ENCODE data around the gene KNDC1.

Gene KNDC1

GRCh38 chr10:133196936-133197758 lies 37.1 kb downstream of the KNDC1 start:
- H3K27me3 ChIP-seq (ENCODE audit: low read depth): peaks cover 30% of the 10 kb centered on the region
- no peak for DNase-seq (ENCODE audit: low spot score in 2 of 2)
- H3K36me3 ChIP-seq (replicated peaks): no peaks in the 10 kb centered on the region
- 0 out of 2 replicates have a peak, but pooled peaks cover 4% of the 10 kb centered on the region for H3K9me3 ChIP-seq
- no peak overlapping the region for H3K4me3 ChIP-seq
- no peaks in the 10 kb centered on the region for H3K4me1 ChIP-seq
- in situ Hi-C loops (cut with MboI; ENCODE audit: low sequenced_read_pairs): no loop called here

GRCh38 chr10:133197786-133198185 lies 37.8 kb downstream of the KNDC1 start:
- H3K4me3 ChIP-seq: no peak overlapping the region
- no peak for DNase-seq (ENCODE audit: low spot score in 2 of 2)
- H3K27me3 ChIP-seq (ENCODE audit: low read depth): peaks cover 25% of the 10 kb centered on the region
- in situ Hi-C loops (cut with MboI; ENCODE audit: low sequenced_read_pairs): no loop called here
- no peaks in the 10 kb centered on the region for H3K4me1 ChIP-seq
- H3K36me3 ChIP-seq (replicated peaks): no peaks in the 10 kb centered on the region
- H3K9me3 ChIP-seq: no peaks in the 10 kb centered on the region

- Histone ChIP-seq H3K9me3 (no peaks in the 10 kb centered on the region), H3K4me3 (no peak overlapping the region), H3K4me1 (no peaks in the 10 kb centered on the region), H3K27me3 (ENCODE audit: low read depth) (peaks cover 23% of the 10 kb centered on the region), H3K36me3 (replicated peaks) (no peaks in the 10 kb centered on the region)
- no peak for DNase-seq (ENCODE audit: low spot score in 2 of 2)
- in situ Hi-C loops (cut with MboI; ENCODE audit: low sequenced_read_pairs): no loop called here
These were observed 38.2 kb downstream of the KNDC1 start for GRCh38 chr10:133198206-133198605.

- no peak for DNase-seq (ENCODE audit: low spot score in 2 of 2)
- peaks cover 23% of the 10 kb centered on the region for H3K27me3 ChIP-seq (ENCODE audit: low read depth)
- H3K9me3 ChIP-seq: no peaks in the 10 kb centered on the region
- H3K4me3 ChIP-seq: no peak overlapping the region
- H3K4me1 ChIP-seq: no peaks in the 10 kb centered on the region
- no peaks in the 10 kb centered on the region for H3K36me3 ChIP-seq (replicated peaks)
- in situ Hi-C loops (cut with MboI; ENCODE audit: low sequenced_read_pairs): no loop called here
These were observed 38.8 kb downstream of the KNDC1 start for GRCh38 chr10:133198621-133199487.

DNA sequence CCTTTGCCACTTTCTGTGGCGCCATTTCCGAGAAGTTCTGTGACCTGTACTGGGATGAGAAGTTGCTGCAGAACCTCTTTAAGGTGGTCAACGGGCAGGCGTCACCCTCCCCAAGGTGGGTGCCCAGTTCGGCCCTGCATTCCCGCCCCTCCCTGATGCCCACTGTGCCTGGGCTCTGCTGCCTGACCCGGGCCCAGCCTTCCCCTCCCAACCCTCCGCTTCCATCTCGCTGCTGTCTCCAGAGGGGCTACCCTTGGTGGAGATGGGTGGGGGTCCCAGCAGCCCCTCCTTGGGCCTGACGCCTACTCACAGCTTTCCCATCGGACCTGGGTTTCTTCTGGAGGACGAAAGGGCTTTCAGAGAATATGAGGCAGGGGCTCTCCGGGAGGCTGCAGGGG lies 39.5 kb downstream of the KNDC1 start:
- Histone ChIP-seq H3K4me3 (no peak overlapping the region), H3K36me3 (replicated peaks) (no peaks in the 10 kb centered on the region), H3K27me3 (ENCODE audit: low read depth) (peaks cover 19% of the 10 kb centered on the region; the same call in 1 of the 2 replicates), H3K9me3 (no peaks in the 10 kb centered on the region), H3K4me1 (no peaks in the 10 kb centered on the region)
- no peak for DNase-seq (ENCODE audit: low spot score in 2 of 2)
- in situ Hi-C loops (cut with MboI; ENCODE audit: low sequenced_read_pairs): no loop called here

GRCh38 chr10:133199992-133200611 lies 40.1 kb downstream of the KNDC1 start:
- in situ Hi-C loops (cut with MboI; ENCODE audit: low sequenced_read_pairs): no loop called here
- H3K36me3 ChIP-seq (replicated peaks): no peaks in the 10 kb centered on the region

GRCh38 chr10:133200621-133201031 lies 40.6 kb downstream of the KNDC1 start:
- Histone ChIP-seq H3K4me1 (no peaks in the 10 kb centered on the region), H3K4me3 (no peak overlapping the region), H3K36me3 (replicated peaks) (no peaks in the 10 kb centered on the region), H3K27me3 (ENCODE audit: low read depth) (peaks cover 23% of the 10 kb centered on the region), H3K9me3 (no peaks in the 10 kb centered on the region)
- DNase-seq (ENCODE audit: low spot score in 2 of 2): no peak
- in situ Hi-C loops (cut with MboI; ENCODE audit: low sequenced_read_pairs): no loop called here

More at GRCh38 chr10:133199992-133200611, 40.1 kb downstream of the KNDC1 start:
- Histone ChIP-seq H3K4me1 (no peaks in the 10 kb centered on the region), H3K4me3 (no peak overlapping the region), H3K27me3 (ENCODE audit: low read depth) (peaks cover 18% of the 10 kb centered on the region), H3K9me3 (no peaks in the 10 kb centered on the region)
- DNase-seq (ENCODE audit: low spot score in 2 of 2): no peak

DNA sequence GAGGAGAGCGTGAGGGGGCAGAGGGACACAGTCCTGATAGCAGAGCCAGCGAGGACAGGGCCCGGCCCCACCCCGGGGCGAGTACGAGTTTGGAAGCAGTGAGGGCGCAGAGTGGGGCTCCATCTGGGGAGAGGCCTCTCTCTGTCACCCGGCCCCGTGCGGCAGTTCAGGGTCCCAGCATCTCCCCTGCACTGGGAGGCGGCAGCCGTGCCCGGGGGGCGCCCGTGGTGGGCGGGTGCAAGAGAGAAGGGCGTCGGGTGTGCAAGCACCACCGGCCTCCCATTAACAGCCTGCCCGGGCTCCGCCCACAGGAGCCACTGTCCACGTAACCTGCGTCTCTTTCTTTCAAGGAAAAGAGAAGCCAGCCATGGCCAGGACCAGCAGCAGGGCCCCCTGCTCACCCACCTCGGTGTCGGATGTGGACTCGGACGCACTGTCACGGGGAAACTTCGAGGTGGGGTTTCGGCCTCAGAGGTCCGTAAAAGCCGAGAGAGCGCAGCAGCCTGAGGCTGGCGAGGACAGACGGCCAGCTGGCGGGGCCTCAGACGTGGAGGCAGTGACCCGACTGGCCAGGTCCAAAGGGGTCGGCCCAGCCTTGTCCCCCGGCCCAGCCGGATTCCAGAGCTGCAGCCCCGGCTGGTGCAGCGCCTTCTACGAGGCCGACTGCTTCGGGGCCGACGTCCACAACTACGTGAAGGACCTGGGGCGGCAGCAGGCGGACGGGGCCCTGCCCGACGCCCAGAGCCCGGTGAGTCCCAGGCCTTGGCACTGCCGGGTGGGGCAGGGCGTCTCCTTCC lies 41.3 kb downstream of the KNDC1 start:
- Histone ChIP-seq H3K36me3 (replicated peaks) (no peaks in the 10 kb centered on the region), H3K27me3 (ENCODE audit: low read depth) (peaks cover 24% of the 10 kb centered on the region), H3K9me3 (no peaks in the 10 kb centered on the region), H3K4me1 (no peaks in the 10 kb centered on the region), H3K4me3 (no peak overlapping the region)
- no peak for DNase-seq (ENCODE audit: low spot score in 2 of 2)
- in situ Hi-C loops (cut with MboI; ENCODE audit: low sequenced_read_pairs): no loop called here

DNA sequence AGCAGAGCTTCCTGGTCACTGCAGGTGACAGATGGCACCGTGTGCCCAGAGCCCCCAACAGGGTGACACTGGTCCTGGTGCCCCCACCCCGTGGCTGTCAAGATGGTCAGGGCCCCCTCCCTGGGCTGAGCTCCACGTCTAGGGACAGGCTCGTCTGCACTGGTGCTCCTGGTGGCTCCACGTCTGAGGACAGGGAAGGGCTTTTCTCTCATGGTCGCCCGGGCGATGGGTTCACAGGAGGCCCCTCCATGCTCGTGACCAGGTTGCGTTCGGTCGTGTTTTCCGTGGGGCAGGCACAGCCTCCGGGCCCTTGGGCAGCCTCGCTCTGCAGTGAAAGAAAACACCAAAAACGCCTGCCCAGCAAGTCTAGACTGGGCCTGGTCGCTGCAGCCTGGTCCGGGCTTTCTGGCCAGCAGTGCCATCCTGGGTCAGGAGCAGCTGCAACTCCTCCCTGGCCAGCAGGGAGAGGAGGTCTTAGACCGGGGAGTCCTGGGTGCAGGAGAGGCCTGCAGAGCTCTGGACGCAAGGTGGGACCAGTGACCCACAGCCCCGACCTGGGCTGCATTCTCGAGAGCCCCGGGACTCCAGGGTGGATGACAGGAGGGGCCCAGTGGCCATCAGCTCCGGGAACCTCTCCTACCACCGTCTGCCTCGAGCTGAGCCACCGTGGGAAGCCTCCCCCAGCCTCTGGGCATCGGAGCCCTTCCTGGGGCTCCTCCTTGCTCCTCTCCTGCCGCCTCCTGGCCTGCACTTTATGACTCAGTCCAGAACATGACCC lies 42.1 kb downstream of the KNDC1 start:
- in situ Hi-C loops (cut with MboI; ENCODE audit: low sequenced_read_pairs): no loop called here
- no peaks in the 10 kb centered on the region for H3K36me3 ChIP-seq (replicated peaks)
- H3K4me3 ChIP-seq: no peak overlapping the region
- H3K9me3 ChIP-seq: no peaks in the 10 kb centered on the region
- no peak for DNase-seq (ENCODE audit: low spot score in 2 of 2)
- peaks cover 20% of the 10 kb centered on the region for H3K27me3 ChIP-seq (ENCODE audit: low read depth)
- no peaks in the 10 kb centered on the region for H3K4me1 ChIP-seq

DNA sequence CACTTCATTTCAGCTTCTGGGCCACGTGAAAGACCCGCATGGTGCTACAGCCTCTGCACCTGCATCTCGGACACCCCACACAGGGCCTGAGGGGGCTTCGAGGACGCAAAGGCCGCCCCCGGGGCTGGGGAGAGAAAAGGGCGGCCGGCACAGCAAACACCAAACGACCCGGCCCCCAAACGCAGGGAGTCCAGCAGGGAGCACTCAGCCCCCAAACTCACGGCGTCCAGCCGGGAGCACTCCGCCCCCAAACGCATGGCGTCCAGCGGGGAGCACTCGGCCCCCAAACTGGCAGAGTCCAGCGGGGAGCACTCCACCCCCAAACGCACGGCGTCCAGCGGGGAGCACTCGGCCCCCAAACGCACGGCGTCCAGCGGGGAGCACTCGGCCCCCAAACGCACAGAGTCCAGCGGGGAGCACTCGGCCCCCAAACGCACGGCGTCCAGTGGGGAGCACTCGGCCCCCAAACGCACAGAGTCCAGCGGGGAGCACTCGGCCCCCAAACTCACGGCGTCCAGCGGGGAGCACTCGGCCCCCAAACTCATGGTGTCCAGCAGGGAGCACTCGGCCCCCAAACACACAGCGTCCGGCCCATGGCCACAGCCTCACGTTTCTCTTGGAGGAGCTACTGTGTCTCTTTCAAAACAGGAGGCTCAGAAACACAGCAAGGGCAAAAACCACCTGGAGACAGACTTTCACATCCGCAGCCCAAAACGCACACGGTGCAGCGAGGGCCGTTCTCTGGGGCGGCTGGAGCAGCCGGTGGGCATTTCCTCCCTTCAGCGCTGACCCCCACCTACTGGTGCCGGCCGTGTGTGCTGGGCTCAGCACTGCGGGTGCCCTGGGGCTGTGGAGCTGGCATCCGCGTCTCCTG lies 43.0 kb downstream of the KNDC1 start:
- in situ Hi-C loops (cut with MboI; ENCODE audit: low sequenced_read_pairs): no loop called here
- H3K4me3 ChIP-seq: no peak overlapping the region
- no peak for DNase-seq (ENCODE audit: low spot score in 2 of 2)
- peaks cover 16% of the 10 kb centered on the region for H3K27me3 ChIP-seq (ENCODE audit: low read depth)
- no peaks in the 10 kb centered on the region for H3K4me1 ChIP-seq
- no peaks in the 10 kb centered on the region for H3K36me3 ChIP-seq (replicated peaks)
- H3K9me3 ChIP-seq: no peaks in the 10 kb centered on the region

GRCh38 chr10:133203652-133204195 lies 43.7 kb downstream of the KNDC1 start:
- no peak for DNase-seq (ENCODE audit: low spot score in 2 of 2)
- Histone ChIP-seq H3K4me3 (no peak overlapping the region), H3K4me1 (no peaks in the 10 kb centered on the region), H3K9me3 (no peaks in the 10 kb centered on the region), H3K36me3 (replicated peaks) (no peaks in the 10 kb centered on the region), H3K27me3 (ENCODE audit: low read depth) (peaks cover 16% of the 10 kb centered on the region)
- in situ Hi-C loops (cut with MboI; ENCODE audit: low sequenced_read_pairs): no loop called here

All from HAP-1 (cell line).